GM21528 (cell line): ENCODE data around the gene AGPAT3.

Experiments used
- ATAC-seq: cut with Tn5 transposase; IDR thresholded peaks from one replicate; pipeline ENCODE4 v1.9.1; 2021; ENCODE audit warnings: mild to moderate bottlenecking, moderate library complexity; ENCODE audit not compliant: unreplicated experiment, low FRiP score

AGPAT3 gene

GRCh38 chr21:44011579-44012473 lies 146.8 kb downstream of the AGPAT3 start, which contains the start of gene TRAPPC10:
Gene TRAPPC10, plus strand, starts transcription at chr21:44012309. Its CDS starts 185 bp downstream, at chr21:44012494.
- peak; percentile 66 for ATAC-seq

DNA sequence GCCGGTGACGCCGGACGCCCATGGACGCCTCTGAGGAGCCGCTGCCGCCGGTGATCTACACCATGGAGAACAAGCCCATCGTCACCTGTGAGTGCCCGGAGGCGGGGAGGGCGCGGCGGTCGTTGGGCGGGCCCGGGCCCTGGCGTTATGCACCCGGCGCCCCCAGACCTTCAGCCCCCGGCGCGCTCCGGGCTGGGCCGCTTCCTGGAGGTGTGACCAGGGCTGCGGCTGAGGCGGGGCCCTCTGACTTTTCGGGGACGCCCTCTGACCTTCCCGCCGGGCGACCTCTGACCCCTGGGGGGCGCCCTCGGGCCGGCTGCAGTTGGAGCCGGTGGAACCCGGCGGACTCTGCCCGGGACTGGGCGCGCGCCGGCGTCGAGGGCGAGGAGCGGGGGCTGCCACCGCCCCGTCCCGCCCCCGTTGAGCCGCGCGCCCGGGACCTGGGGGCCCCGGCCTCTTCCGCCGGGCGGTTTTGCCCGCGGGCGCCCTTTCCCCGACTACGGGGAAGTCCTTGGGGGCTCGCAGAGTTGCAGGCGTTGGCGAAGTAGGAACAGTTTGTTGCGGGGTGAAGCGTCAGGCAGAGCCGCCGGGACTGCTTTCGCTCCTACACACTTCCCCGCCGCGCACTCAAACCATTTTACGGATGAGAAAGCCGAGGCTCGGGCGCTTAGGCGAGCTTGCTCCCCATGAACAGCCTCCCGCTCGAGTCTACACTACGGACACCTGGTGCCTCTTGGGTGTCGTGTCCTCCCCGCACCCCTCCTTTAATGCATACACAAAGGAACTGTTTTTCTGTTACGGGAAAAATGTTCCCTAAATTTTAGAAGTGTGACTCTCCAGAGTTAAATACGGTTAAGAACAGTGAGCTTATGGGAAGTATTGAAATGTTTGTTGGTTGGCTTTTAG lies 147.7 kb downstream of the AGPAT3 start:
- peak; percentile 68 for ATAC-seq

- ATAC-seq: no peak
Observed at GRCh38 chr21:44013380-44014088, 148.5 kb downstream of the AGPAT3 start.

- no peak for ATAC-seq
Observed at GRCh38 chr21:44017601-44018000, 152.6 kb downstream of the AGPAT3 start.

DNA sequence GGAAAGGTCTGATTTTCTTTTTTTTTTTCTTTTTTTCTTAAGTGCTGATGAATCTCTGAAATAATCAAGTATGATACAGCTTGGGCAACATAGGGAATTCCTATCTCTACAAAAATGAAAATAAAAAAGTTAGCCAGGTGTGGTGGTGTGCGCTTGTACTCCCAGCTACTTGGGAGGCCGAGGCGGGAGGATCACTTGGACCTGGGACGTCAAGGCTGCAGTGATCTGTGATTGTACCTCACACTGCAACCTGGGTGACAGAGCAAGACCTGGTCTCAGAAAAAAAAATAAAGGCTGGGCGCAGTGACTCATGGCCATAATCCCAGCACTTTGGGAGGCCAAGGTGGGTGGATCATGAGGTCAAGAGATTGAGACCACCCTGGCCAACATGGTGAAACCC lies 153.1 kb downstream of the AGPAT3 start:
- ATAC-seq: no peak

DNA sequence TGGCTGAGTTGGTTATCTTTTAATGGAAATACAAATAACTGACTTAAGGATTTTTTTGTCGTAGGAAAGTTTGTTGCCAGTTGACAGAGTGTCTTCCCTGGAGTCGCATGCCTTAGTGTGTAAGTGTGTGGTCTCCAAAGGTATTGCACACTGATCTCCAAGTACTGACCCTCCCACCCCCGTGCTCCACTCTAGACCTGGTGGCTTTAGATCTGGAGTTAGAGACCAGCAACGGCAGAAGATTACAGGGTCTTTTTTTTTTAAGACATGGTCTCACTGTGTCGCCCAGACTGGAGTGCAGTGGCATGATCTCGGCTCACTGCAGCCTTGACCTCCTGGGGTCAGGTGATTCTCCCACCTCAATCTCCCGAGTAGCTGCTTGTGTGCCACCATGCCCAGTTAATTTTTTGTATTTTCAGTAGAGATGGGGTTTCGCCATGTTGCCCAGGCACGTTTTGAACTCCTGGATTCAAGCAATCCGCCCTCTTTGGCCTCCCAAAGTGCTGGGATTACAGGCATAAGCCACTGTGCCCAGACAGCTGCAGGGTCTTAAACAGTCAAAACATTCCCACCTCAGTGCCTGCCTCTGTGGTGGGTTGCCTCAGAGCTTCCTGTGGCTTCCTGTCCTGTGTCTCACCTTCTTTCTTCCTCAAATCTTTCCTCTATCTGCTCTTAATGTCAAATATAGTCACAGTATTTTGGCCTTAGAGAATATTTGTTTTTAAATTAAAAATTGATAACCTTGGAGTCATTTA lies 154.0 kb downstream of the AGPAT3 start:
- no peak for ATAC-seq

DNA sequence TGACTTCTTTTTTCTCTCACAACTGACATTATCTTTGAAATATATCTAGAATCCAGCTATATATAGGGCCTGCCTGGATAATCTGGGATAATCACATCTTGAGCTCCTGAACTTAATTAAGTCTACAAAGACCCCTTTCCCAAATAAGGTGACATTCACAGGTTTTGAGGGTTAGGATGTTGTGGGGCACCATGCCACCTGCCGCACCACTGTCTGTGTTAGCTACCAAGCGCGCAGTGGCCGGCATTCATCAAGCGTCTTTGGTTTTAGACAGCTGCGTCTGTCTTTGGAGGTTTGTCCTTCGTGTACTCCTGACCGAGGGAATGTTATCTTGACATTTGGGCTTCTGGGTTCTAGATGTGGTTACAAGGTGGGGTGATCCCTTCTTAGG lies 154.5 kb downstream of the AGPAT3 start:
- ATAC-seq: no peak

DNA sequence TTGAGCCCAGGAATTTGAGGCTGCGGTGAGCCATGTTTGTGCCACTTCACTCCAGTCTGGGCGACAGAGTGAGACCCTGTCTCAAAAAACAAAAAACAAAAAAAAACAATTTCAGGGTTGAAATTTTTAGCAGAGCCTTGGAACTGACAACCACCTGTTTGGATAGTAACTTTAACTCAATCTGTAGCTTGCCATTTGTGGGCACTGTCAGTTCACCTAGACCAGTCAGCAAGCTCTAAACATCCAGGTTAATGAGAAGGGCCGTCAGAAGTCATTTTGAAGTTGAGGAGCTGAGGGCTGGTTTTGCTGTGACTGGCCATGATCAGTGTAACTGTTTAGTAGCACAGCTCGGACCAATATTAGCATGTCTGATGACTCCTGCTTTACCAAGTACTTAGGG lies 155.5 kb downstream of the AGPAT3 start:
- ATAC-seq: no peak

GRCh38 chr21:44021064-44021463 lies 156.0 kb downstream of the AGPAT3 start:
- no peak for ATAC-seq

- ATAC-seq: no peak
Observed at GRCh38 chr21:44024257-44024656, 159.2 kb downstream of the AGPAT3 start.

DNA sequence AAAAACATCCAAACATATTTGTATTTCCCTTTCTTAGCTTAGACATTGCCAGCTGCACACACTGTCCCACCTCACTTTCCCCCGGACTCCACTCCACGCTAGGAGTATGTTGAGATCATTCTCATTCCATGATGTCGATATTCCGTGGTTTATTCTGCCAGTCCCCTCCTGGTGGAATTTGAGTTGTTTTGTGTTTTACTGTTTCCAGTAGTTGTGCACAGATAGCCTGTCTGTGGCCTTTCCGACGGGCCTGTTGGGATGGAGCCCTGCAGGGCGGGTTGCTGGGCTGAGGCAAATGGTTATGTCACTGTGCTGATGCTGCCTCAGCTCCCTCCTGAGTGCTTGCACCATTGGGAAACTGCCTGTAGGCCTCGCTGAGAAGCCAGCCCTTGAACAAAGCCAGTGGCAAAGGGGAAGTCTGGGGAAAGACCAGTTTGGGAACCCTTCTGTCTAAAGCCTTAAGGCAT lies 159.9 kb downstream of the AGPAT3 start:
- no peak for ATAC-seq

DNA sequence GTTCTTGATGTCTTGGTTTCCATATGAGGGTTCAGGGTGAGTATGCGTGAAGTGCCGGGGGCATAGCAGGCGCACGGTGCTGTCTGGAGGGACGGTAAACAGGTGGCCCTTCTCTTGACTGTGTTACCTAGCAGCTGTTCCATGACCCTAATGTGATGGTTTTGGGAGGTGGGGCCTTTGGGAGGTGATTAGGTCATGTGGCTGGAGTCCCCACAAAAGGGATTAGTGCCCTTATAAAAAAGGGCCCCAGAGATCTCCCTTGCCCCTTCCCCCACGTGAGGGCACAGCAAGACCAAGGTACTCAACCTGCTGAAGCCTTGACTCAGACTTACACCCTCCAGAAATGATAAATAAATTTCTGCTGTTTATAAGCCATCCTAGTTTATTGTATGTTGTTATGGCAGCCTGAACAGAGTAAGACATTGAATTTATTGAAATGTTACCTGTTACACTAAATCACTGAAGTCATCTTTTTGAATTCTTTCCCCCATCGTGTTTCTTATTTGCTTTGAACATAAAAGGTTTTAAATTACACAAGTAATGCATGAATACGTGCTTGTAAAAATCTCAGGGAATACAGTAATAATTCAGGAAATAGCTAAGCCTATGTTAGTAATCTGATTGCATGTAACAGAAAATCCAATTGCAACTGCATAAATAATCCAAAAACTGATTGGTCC lies 162.7 kb downstream of the AGPAT3 start:
- no peak for ATAC-seq

DNA sequence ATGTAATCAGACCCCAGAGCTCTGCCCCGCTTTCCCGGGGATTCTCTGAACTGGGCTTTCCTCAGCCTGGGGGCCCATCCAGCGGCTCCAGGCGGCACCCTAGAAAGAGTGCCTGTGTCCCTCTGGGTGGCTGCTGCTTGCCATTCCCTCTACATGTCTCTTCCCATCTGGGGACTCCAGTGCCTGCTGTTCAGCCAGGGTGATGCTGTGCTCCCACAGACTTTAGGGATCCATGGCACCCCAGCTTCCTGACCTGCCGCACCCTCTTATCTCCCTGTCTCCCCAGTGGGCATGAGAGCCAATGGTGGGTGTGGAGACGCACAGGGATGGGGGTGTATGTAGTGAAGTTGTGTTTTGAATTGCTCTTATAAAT lies 163.2 kb downstream of the AGPAT3 start:
- no peak for ATAC-seq

GRCh38 chr21:44029460-44030087 lies 164.6 kb downstream of the AGPAT3 start:
- ATAC-seq: no peak

- ATAC-seq: no peak
Observed at GRCh38 chr21:44035244-44035643, 170.2 kb downstream of the AGPAT3 start.
